Nephron progenitor cell (in vitro differentiated cells): ENCODE data around the gene MAU2.

ENCODE experiments used
- DNase-seq: peaks from one replicate; pipeline ENCODE4 v3.0.0; 2021
- H3K27ac Mint-ChIP-seq: 2 replicates; pipeline ENCODE4 v1.8.0; 2021; ENCODE audit warnings: mild to moderate bottlenecking, moderate library complexity, mixed read lengths
- H3K27me3 Mint-ChIP-seq: 2 replicates; pipeline ENCODE4 v1.8.0; 2021; ENCODE audit warnings: mild to moderate bottlenecking, low read depth, mixed read lengths; ENCODE audit not compliant: poor library complexity
- H3K36me3 Mint-ChIP-seq: 2 replicates; pipeline ENCODE4 v1.8.0; 2021; ENCODE audit warnings: low read depth, mixed read lengths
- H3K4me1 Mint-ChIP-seq: 2 replicates; pipeline ENCODE4 v1.8.0; 2021; ENCODE audit warnings: mixed read lengths
- H3K4me3 Mint-ChIP-seq: 2 replicates; pipeline ENCODE4 v1.8.0; 2021; ENCODE audit warnings: mild to moderate bottlenecking, moderate library complexity, mixed read lengths
- H3K9me3 Mint-ChIP-seq: 2 replicates; pipeline ENCODE4 v1.8.0; 2021; ENCODE audit warnings: mild to moderate bottlenecking, moderate library complexity, mixed read lengths
- CTCF ChIP-seq: fragments of 200-600 bp; sonication (generic); IDR thresholded peaks from 2 replicates; pipeline ENCODE4 v1.5.0; 2021; ENCODE audit warnings: antibody characterized with exemption

The MAU2 gene

GRCh38 chr19:19352823-19353222, 32.2 kb downstream of the MAU2 start:
- Mint-ChIP-seq H3K27me3 (peaks cover 3% of the 10 kb centered on the region), H3K27ac (peak overlapping the region; percentile 64), H3K36me3 (peaks cover 22% of the 10 kb centered on the region), H3K4me3 (no peak overlapping the region), H3K4me1 (no peaks in the 10 kb centered on the region), H3K9me3 (no peaks in the 10 kb centered on the region)
- DNase-seq, result no peak
- no peak for TF ChIP-seq CTCF

GRCh38 chr19:19354007-19354406, 33.4 kb downstream of the MAU2 start:
- H3K36me3 Mint-ChIP-seq, result peaks cover 24% of the 10 kb centered on the region
- no peak for DNase-seq
- no peak for TF ChIP-seq CTCF
- H3K27ac Mint-ChIP-seq, result no peak overlapping the region
- H3K27me3 Mint-ChIP-seq, result peaks cover 3% of the 10 kb centered on the region
- H3K4me1 Mint-ChIP-seq, result no peaks in the 10 kb centered on the region
- no peak overlapping the region for H3K4me3 Mint-ChIP-seq
- no peaks in the 10 kb centered on the region for H3K9me3 Mint-ChIP-seq

- Mint-ChIP-seq H3K4me3 (no peak overlapping the region), H3K27me3 (peaks cover 3% of the 10 kb centered on the region), H3K9me3 (no peaks in the 10 kb centered on the region), H3K4me1 (no peaks in the 10 kb centered on the region), H3K27ac (no peak overlapping the region), H3K36me3 (peaks cover 21% of the 10 kb centered on the region)
- no peak for TF ChIP-seq CTCF
- no peak for DNase-seq
Observed at GRCh38 chr19:19354932-19355331, 34.3 kb downstream of the MAU2 start.

GRCh38 chr19:19355606-19356139, 35.0 kb downstream of the MAU2 start:
- H3K36me3 Mint-ChIP-seq, result peaks cover 21% of the 10 kb centered on the region
- H3K27ac Mint-ChIP-seq, result no peak overlapping the region
- H3K4me3 Mint-ChIP-seq, result no peak overlapping the region
- H3K9me3 Mint-ChIP-seq, result no peaks in the 10 kb centered on the region
- H3K27me3 Mint-ChIP-seq, result peaks cover 3% of the 10 kb centered on the region
- no peak for TF ChIP-seq CTCF
- DNase-seq, result no peak
- no peaks in the 10 kb centered on the region for H3K4me1 Mint-ChIP-seq

- Mint-ChIP-seq H3K4me1 (peaks cover 6% of the 10 kb centered on the region), H3K4me3 (no peak overlapping the region), H3K27me3 (peaks cover 3% of the 10 kb centered on the region), H3K9me3 (no peaks in the 10 kb centered on the region), H3K27ac (no peak overlapping the region), H3K36me3 (peaks cover 21% of the 10 kb centered on the region)
- DNase-seq, result no peak
- TF ChIP-seq CTCF, result no peak
Observed at GRCh38 chr19:19356500-19356899, 35.9 kb downstream of the MAU2 start.

- H3K4me3 Mint-ChIP-seq, result no peak overlapping the region
- no peaks in the 10 kb centered on the region for H3K9me3 Mint-ChIP-seq
- H3K4me1 Mint-ChIP-seq, result peaks cover 6% of the 10 kb centered on the region
- no peak overlapping the region for H3K27ac Mint-ChIP-seq
- no peak for TF ChIP-seq CTCF
- no peak for DNase-seq
- H3K27me3 Mint-ChIP-seq, result peaks cover 3% of the 10 kb centered on the region
- H3K36me3 Mint-ChIP-seq, result peaks cover 18% of the 10 kb centered on the region
Observed at GRCh38 chr19:19356901-19357566, 36.4 kb downstream of the MAU2 start.
